Osteoblast (primary cell): ENCODE data around the gene COBL. TPM values are rescaled to one million over a fixed set of nuclear protein-coding genes. Genes with fewer than 3 reads are reported as not detected.

Experiments used
- DNase-seq: peaks from one replicate; pipeline ENCODE4 v3.0.0; 2011; ENCODE audit warnings: low spot score, mixed read lengths; ENCODE audit not compliant: insufficient read length; ENCODE audit errors: missing footprints
- H2AFZ ChIP-seq: 2 replicates; pipeline ENCODE4 v1.6.0; 2011; ENCODE audit warnings: mild to moderate bottlenecking, low read length
- H3K27ac ChIP-seq: 2 replicates; pipeline ENCODE4 v1.5.1; 2011; ENCODE audit warnings: mild to moderate bottlenecking, low read depth, low read length, moderate library complexity
- H3K27me3 ChIP-seq: 2 replicates; pipeline ENCODE4 v1.6.0; 2012; ENCODE audit warnings: mild to moderate bottlenecking, control low read depth, inconsistent platforms, low read length, moderate library complexity; ENCODE audit not compliant: insufficient read depth
- H3K36me3 ChIP-seq: 2 replicates; pipeline ENCODE4 v1.5.1; 2011; ENCODE audit warnings: mild to moderate bottlenecking, low read length, control low read depth, moderate library complexity; ENCODE audit not compliant: insufficient read depth
- H3K4me1 ChIP-seq: 2 replicates; pipeline ENCODE4 v1.5.1; 2011; ENCODE audit warnings: mild to moderate bottlenecking, low read length, control low read depth, moderate library complexity; ENCODE audit not compliant: insufficient read depth
- H3K4me2 ChIP-seq: 2 replicates; pipeline ENCODE4 v1.6.0; 2011; ENCODE audit warnings: mild to moderate bottlenecking, low read length; ENCODE audit not compliant: insufficient read depth
- H3K4me3 ChIP-seq: fragments of 200-600 bp; sonication (generic); 3 replicates; pipeline ENCODE4 v1.5.1; 2012; ENCODE audit warnings: mild to moderate bottlenecking, low read length, inconsistent platforms; ENCODE audit not compliant: insufficient read depth
- H3K79me2 ChIP-seq: 2 replicates; pipeline ENCODE4 v1.6.0; 2012; ENCODE audit warnings: mild to moderate bottlenecking, low read length, control low read depth, inconsistent platforms; ENCODE audit not compliant: insufficient read depth
- H3K9me3 ChIP-seq: 2 replicates; pipeline ENCODE4 v1.5.1; 2011; ENCODE audit warnings: low read depth, low read length, control low read depth
- H4K20me1 ChIP-seq: 2 replicates; pipeline ENCODE4 v1.6.0; 2012; ENCODE audit warnings: mild to moderate bottlenecking, low read length, control low read depth; ENCODE audit not compliant: insufficient read depth
- CTCF ChIP-seq: IDR thresholded peaks from 2 replicates; pipeline ENCODE4 v1.5.1; 2011; ENCODE audit warnings: mild to moderate bottlenecking, low read depth, low read length, moderate library complexity; ENCODE audit errors: extremely low read depth
- total RNA-seq: library from RNA; depleted of rRNA; stranded (reverse); fragments of >200 nt; gene quantifications from 2 replicates; pipeline ENCODE4 v1.2.3, GENCODE V29; 2012

Gene COBL
- total RNA-seq, 1 donor: under 0.01 TPM

- DNase-seq: no peak
- H3K36me3 ChIP-seq: no peaks in the 10 kb centered on the region
- no peaks in the 10 kb centered on the region for H4K20me1 ChIP-seq
- H3K4me1 ChIP-seq: no peaks in the 10 kb centered on the region
- no peaks in the 10 kb centered on the region for H3K9me3 ChIP-seq
- no peaks in the 10 kb centered on the region for H3K27me3 ChIP-seq
- H3K4me3 ChIP-seq: no peak overlapping the region
- H2AFZ ChIP-seq: no peak overlapping the region
- H3K27ac ChIP-seq: no peak overlapping the region
- TF ChIP-seq CTCF: no peak
- H3K79me2 ChIP-seq: no peaks in the 10 kb centered on the region
- no peak overlapping the region for H3K4me2 ChIP-seq
These were observed 46.7 kb downstream of the COBL start for GRCh38 chr7:51269911-51270310.

GRCh38 chr7:51269321-51269720 is 47.3 kb downstream of the COBL start:
- no peaks in the 10 kb centered on the region for H3K36me3 ChIP-seq
- no peaks in the 10 kb centered on the region for H3K79me2 ChIP-seq
- no peaks in the 10 kb centered on the region for H4K20me1 ChIP-seq
- TF ChIP-seq CTCF: no peak
- H2AFZ ChIP-seq: no peak overlapping the region
- H3K4me2 ChIP-seq: no peak overlapping the region
- no peaks in the 10 kb centered on the region for H3K9me3 ChIP-seq
- no peaks in the 10 kb centered on the region for H3K27me3 ChIP-seq
- H3K27ac ChIP-seq: no peak overlapping the region
- DNase-seq: no peak
- H3K4me3 ChIP-seq: no peak overlapping the region
- no peaks in the 10 kb centered on the region for H3K4me1 ChIP-seq

GRCh38 chr7:51268859-51269258 is 47.8 kb downstream of the COBL start:
- Histone ChIP-seq H3K27me3 (no peaks in the 10 kb centered on the region), H3K36me3 (no peaks in the 10 kb centered on the region), H4K20me1 (no peaks in the 10 kb centered on the region), H3K4me1 (no peaks in the 10 kb centered on the region), H3K79me2 (no peaks in the 10 kb centered on the region), H3K27ac (no peak overlapping the region), H2AFZ (no peak overlapping the region), H3K9me3 (no peaks in the 10 kb centered on the region), H3K4me3 (no peak overlapping the region), H3K4me2 (no peak overlapping the region)
- TF ChIP-seq CTCF: no peak
- no peak for DNase-seq

- Histone ChIP-seq H3K27me3 (no peaks in the 10 kb centered on the region), H3K36me3 (no peaks in the 10 kb centered on the region), H3K27ac (no peak overlapping the region), H3K4me3 (no peak overlapping the region), H3K79me2 (no peaks in the 10 kb centered on the region), H4K20me1 (no peaks in the 10 kb centered on the region), H3K4me2 (no peak overlapping the region), H3K4me1 (no peaks in the 10 kb centered on the region), H3K9me3 (no peaks in the 10 kb centered on the region), H2AFZ (no peak overlapping the region)
- TF ChIP-seq CTCF: no peak
- no peak for DNase-seq
These were observed 49.4 kb downstream of the COBL start for GRCh38 chr7:51267169-51267568.
